ENCODE data around the gene KIDINS220.

The KIDINS220 gene

DNA sequence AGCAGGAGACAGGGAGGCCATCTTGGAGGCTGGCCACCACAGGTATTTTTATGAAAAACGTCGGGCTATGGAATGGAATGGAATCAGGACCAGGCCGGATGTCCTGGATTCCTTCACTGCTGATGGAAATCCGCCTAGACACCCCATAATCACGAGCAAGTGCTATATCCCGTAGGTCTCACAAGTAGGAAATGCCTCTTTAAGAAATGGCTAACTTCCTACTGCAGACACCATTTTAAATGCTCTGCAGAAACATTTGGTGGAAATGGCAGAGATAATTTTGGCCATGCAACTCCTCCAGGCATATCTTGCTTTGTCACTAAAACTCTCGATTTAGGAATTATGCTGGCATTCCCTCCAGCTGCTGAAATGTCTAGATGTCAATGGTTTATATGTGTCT lies 137.6 kb downstream of the KIDINS220 start:
- DNase-seq (ENCODE audit: low read depth in 2 of 2): no peak

DNA sequence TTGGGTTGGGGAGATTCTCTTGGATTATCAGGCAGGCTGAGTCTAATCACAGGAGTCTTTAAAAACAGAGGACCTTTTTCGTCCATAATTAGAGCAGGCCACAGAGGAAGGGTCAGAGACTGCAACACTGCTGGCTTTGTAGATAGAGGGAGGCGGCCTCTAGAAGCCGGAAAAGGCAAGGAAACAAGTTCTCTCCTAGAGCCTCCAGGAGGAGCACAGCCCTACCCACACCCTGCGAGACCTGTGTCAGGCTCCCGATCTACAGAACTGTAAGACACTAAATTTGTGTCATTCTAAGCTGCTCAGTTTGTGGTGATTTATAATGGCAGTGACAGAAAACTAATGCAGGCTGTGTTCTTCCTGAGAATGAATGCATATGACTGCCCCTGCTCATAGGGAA lies 140.2 kb downstream of the KIDINS220 start:
- DNase-seq (ENCODE audit: low read depth in 2 of 2): no peak

DNA sequence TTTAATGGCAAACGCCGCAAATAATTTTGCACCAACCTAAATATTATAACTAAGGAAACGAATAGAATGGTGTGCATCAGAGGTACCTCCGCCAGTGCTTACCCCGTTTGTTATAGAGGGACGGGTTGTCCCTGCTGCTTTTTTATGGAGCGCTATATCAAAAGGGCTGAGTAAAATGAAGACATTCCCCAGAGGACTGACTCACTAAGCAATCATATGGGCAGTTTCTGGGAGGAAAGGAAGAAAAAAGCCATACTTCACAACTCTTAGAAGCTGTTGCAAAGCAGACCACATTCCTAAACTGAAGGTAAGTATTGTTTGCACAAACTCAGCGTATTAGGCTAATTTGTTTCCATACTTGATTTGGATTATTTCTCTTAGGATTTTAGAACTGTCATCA lies 142.7 kb downstream of the KIDINS220 start:
- DNase-seq (ENCODE audit: low read depth in 2 of 2): no peak

DNA sequence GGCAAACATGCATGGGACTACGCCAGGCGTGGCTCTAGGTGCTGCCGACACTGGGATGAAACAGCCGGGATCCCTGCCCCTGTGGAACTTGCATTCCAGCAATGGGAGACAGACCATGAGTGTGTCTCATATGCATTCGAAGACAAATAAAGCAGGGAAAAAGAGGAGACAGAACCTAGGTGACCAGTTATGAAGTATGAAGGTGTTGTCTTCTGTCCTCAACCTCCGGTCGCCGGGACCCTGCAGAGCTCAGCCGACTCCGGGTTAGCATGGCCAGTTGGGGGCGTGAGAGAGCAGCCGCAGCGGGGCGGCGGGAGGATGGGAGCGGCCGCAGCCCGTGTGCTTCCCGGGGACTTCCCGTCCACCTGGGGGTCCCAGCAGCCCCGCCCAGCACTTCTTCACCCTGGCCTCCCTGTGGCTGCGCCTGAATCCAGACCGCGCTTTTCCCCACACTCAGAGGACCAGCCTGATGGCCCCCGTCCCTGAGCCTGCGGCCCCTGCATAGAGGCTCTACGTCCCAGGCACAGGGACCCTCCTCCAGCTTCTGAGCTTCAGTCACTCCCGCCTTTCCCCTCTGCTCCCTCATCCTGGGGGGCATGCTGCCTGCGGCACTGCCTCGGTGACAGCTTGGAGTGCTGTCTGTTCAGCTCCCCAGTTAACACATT lies 144.1 kb downstream of the KIDINS220 start:
- DNase-seq (ENCODE audit: low read depth in 2 of 2): no peak

DNA sequence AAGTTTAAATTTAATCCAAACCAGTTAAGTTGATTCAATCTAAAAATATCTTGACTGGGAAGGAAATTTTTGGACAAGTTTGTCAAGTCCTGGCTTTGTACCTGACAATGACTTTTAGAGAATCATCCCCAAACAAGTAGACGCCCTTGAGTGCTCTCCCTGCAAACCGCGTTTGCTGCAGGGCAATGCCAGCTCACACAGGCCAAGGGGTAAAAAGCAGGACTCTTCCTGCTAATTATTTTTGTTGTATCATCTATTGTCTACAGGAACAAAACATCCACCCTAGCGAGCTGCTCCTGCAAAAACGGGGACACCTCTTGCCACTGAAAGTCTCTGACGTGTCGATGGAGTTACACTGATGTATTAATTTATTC lies 144.6 kb downstream of the KIDINS220 start:
- DNase-seq (ENCODE audit: low read depth in 2 of 2): no peak

DNA sequence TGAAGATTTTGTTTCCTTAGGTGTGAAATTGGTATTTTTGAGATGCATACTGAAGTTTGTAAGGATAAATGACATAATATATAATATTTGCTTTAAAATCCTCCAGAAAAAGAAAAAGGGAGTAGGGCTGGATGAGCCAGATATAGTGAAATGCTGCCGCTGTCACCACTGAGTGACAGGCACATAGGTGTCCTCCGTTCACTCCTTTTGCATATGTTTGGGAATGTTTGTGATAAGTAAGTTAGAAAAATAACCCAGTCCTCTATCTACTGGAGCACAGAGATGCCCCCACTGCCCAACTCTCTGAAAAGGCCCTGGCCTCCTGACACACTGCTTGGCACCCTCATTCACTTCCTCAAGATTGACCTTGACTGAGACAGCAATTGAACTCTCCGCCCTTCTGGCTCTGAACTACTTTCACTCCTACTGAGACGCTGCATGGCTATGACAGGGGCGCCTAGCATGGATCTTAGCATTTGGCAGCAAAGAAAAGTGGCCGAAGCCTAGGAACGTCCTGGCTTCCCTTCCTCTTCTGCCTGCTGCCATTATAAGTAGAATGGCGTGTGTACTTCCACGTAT lies 145.5 kb downstream of the KIDINS220 start:
- no peak for DNase-seq (ENCODE audit: low read depth in 2 of 2)

DNA sequence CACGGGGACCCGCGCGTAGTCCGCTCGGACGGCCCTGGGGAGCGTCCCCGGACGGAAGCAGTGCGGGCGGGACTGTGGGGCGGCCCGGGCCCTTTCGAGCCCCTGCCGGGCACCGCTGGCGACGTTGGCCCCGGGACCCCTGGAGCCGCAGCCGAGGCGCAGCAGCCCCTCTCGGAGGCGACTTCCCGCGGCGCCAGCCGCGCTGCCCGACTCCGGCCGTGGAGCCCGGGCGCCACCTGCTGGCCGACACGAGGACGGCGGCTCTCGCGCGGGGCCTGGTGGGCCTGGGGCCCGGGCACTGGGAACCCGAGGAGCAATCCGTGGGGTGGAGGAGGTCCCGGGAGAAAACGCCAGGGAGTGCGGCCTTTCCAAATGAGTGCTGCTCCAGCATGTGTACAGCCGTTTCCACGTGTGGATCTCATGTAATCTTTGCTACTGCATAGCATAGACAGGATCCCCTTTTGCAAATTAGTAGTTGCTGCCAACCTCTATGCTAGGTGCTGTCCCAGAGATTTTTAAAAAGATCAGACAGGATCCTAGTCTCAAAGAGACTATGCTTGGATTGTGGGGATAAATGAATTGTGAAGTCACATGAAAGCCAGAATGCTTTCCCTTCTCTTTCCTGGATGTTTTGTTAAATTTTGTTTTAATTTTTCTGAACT lies 151.6 kb downstream of the KIDINS220 start:
- DNase-seq (ENCODE audit: low read depth in 2 of 2): peak; percentile 49 to 82

DNA sequence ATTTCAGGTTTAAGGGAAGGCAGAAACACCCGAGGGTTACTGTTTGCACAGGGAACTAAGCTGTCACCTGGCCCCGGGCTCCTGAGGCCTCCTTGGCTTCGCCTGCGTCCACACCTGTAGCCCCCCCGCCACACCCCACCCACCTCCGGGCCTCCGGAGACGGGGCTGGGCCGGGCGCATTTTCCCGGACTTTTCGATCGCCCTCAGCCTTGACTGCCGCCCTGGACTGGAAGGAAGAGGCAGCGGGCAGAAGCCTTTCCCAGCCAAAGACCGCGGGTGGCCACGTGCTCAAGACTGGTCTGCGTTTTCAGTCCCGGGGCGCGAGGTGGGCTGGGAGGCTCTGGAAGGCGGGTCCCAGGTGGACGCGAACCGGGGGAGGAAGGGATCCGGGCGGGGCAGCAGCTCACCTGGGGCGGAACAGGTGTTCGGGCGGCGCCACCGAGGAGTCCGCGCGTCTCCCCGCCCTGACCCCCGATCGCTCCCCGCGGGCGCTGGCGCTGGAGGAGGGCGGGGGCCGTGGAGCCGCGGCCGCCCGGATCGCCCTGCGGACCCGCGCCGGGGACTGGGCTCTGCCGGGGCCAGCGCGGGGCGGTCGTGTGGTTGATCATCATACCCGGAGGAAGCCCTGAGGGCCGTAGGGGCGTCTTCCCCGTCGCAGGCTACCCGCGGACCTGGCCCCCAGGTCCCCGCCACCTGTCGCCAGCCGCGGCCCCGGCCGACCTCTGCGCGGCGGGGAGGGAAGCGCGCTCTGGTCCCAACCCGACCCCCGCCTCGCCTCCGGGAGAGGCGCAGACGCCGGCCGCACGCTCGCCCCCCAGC lies 152.3 kb downstream of the KIDINS220 start:
- DNase-seq (ENCODE audit: low read depth in 2 of 2): peak in 1 of 2 donors; percentile 43

DNA sequence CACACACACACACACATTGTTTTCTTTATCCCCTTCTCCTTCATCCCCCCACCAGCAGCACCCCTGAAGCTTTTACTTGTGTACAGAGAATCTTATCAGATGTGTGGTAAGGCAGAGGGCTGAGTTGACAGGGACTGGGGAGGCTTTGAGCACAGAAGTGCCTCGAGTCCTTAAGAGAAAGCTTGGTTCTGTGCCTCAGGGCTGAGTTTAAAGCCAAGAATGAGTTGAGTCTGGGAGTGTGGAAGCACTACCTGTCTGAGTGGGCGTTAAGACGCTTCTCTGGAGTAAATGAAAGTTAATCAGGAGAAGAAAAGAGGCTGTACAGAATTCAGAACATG lies 152.9 kb downstream of the KIDINS220 start:
- no peak for DNase-seq (ENCODE audit: low read depth in 2 of 2)

DNA sequence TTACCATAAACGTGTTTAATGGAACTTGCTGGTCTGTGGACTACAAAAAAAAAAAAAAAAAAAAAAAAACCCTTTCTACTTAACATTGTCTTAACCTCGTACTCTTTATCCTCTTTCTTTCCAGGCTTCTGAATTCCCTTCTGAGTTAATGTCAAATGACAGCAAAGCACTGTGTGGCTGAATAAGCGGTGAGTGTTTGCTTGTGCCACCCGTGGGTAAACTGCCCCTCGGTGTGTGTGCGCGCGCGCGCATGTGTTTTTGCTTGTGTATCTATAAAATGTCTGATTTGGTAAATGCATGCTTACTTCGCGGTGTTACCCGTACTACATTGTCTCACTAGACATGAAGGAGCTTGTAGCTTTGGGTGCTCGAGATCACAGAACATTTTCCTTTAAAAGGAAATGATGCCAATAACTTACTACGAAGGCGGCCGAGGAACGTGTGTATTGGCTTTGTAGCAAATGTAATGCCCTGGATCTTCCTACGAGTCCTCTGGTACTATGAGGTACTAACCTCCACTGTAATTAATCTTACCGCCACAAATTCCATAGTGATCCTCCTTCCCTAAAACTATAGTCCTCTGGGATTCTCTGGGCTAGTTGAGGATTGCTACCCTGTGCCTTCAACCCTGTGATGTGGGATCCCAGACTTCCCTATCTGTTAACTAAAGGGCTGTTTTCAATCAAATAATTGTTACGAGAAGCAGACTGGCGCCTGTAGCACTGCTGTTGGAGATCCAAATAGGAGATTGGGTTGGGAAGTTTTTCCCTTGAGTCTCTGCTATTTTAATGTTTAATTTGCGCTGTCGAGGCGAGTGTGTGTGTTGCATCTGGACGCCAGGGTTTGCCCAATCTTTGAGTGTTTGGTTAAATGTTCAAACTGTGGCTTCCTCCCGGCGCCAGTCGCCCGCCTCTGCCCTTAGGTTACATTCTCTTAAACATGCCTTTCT lies 154.4 kb downstream of the KIDINS220 start:
- DNase-seq (ENCODE audit: low read depth in 2 of 2): no peak

DNA sequence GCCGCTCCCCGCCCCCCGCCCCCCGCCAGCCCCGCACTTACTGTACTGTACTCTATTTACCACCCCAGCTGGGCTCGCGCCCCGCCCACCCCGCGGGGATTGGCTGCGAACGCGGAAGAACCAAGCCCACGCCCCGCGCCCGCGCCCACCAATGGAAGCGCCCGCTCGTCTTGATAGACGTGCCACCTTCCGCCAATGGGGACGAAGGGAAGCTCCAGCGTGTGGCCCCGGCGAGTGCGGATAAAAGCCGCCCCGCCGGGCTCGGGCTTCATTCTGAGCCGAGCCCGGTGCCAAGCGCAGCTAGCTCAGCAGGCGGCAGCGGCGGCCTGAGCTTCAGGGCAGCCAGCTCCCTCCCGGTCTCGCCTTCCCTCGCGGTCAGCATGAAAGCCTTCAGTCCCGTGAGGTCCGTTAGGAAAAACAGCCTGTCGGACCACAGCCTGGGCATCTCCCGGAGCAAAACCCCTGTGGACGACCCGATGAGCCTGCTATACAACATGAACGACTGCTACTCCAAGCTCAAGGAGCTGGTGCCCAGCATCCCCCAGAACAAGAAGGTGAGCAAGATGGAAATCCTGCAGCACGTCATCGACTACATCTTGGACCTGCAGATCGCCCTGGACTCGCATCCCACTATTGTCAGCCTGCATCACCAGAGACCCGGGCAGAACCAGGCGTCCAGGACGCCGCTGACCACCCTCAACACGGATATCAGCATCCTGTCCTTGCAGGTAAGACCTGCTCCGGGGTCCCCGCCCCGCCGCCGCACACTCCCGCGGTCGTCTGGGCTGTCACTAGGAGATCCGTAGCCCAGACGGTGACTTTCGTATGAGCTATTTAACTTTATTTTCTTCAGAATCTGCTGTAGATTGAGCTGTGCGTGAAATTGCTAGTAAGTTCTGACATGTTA lies 155.4 kb downstream of the KIDINS220 start, which contains the start of gene ID2:
Gene ID2 (plus strand): TSS at position 271 of the 907 bp plus-strand sequence. CDS start 110 bp downstream, at position 381.
- DNase-seq (ENCODE audit: low read depth in 2 of 2): peak; percentile 94 to 97

DNA sequence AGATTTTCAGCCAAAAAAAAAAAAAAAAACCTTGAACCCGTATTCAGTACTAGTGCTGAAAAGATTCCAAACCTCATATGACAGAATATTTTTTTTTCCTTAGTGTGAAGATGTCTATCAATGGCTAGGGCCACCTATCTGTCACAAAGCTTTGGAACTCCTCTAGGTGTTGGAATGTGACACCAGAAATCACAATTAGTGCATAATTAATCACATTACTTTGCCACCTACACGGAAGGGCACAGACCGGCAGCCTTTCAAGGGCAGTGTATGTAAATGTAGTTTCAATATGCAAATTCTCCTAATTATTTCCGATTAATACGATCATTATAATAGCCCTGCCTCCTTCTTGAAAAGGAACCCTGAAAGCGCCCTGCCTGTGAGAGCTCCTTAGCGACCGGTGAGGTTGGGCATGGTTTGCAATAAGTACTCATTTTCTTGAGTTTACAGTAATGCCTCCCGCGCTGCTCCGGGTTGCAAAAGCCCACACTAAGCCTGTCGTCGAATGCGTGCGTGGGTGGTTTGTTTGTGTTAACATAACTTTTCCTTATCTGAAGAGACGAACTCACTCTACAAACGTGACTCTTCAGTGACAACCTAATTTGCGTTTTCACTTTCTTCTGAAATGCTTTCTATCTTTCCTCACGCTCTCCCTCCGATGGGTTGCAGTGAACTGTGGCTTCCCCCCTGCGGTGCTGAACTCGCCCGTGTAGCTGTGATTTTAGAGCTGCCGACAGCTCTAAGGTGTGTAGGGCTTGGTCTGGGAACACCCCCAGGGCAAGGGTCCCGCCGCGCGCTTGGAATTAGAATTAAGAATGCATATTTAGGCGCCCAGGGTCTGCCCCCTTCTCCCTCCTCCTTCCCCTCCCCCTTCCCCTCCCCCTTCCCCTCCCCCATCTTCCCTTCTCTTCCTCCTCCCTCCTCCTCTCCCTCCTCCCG lies 156.3 kb downstream of the KIDINS220 start:
- peak in 1 of 2 donors; percentile 77 for DNase-seq (ENCODE audit: low read depth in 2 of 2)

DNA sequence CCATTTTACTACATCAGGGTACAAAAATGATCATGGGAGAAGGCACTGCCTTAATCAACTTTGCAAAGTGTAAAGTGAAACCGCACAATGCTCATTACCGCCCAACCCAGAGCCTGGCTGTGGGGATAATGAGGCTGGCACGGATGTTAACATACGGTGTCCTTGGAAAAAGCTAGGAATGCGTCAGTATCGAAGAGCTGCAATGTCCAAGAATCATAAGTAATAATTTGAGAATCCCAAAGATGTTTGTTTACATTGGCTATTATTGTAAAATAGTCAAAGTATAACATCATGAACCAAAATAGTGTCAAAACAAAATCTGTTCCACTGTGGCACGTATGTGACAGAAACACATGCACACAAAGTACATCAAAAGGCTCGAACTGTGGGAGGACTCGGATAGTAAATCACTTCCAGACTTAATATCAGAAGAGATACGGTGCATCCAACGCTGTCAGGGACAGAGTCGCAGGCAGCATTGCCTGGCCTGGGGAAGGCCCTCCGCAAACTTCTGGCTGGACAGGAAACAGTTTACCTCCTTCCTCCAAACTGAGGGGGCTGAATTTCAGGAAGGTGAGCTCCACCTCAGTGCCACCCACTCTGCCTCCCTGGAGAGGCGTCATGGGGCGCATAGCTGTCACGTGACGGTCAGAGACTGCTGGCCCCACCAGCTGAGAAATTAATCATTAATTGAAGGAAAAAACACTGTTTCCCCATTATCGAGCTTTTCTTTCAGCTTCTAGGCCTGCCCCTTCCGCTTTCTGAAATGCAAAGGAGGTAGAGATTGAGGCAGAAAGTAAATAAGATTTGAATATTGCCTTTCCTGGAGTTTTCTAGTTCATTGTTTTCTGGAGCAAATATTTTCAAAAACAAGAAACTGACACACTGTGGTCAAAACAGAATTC lies 157.3 kb downstream of the KIDINS220 start:
- DNase-seq (ENCODE audit: low read depth in 2 of 2): no peak

DNA sequence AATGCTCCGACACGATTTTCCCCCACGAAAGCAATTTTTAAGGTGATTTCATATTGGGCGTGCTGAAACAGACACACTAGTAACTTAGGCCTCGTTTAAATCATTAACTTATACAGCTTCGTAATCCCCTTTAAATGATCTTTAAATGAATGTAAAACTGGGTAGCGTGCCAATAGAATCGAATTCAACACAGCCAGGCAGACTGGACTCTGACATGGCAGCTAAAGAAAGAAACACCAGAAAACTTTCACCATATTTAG lies 157.9 kb downstream of the KIDINS220 start:
- DNase-seq (ENCODE audit: low read depth in 2 of 2): no peak

Measured in stimulated activated CD4-positive, alpha-beta T cell treated with anti-CD3 and anti-CD28 coated beads, Interleukin-1b, Interleukin-23, amount 100 ng/mL, for 1 hour (primary cell).